OCI-LY3 (cell line): ENCODE measurements around the gene ALDH1B1.
"Not testable (repeated sequence)": the region's sequence is repeated elsewhere in the genome, so short reads cannot be mapped to it uniquely, and the experiment has no call there.

ENCODE experiments used
- H2AFZ ChIP-seq: fragments of 200-600, 300-600 bp; shearing (Covaris generic); 2 replicates; pipeline ENCODE4 v1.6.0; 2014; ENCODE audit warnings: antibody characterized with exemption, low read depth, low read length
- H3K27ac ChIP-seq: fragments of 200-600, 300-600 bp; sonication (generic); 2 replicates; pipeline ENCODE4 v1.5.1; 2014; ENCODE audit warnings: mild to moderate bottlenecking, low read length, moderate library complexity, mixed read lengths
- H3K27me3 ChIP-seq: fragments of 200-600, 300-600 bp; sonication (generic); 2 replicates; pipeline ENCODE4 v1.6.1; 2014; ENCODE audit warnings: low read depth, low read length, mixed read lengths
- H3K36me3 ChIP-seq: fragments of 200-600, 300-600 bp; sonication (generic); replicated peaks from 2 replicates; pipeline ENCODE3; 2014; ENCODE audit warnings: low read depth, low read length, mixed read lengths
- H3K4me1 ChIP-seq: fragments of 300-600, 200-600 bp; sonication (generic); 2 replicates; pipeline ENCODE4 v1.6.1; 2014; ENCODE audit warnings: low read length, mixed read lengths
- H3K4me2 ChIP-seq: fragments of 200-600, 300-600 bp; sonication (generic); 2 replicates; pipeline ENCODE4 v1.6.1; 2014; ENCODE audit warnings: low read length, mixed read lengths
- H3K4me3 ChIP-seq: fragments of 300-600, 200-600 bp; sonication (generic); 2 replicates; pipeline ENCODE4 v1.5.1; 2014; ENCODE audit warnings: antibody characterized with exemption, mild to moderate bottlenecking, low read length, moderate library complexity
- H3K79me2 ChIP-seq: fragments of 300-600, 200-600 bp; shearing (Covaris generic); 2 replicates; pipeline ENCODE4 v1.6.1; 2014; ENCODE audit warnings: mild to moderate bottlenecking, low read length, mixed read lengths
- H3K9ac ChIP-seq: fragments of 300-600, 200-600 bp; shearing (Covaris generic); 2 replicates; pipeline ENCODE4 v1.6.0; 2014; ENCODE audit warnings: mild to moderate bottlenecking, low read length, moderate library complexity
- H3K9me3 ChIP-seq: fragments of 200-600, 300-600 bp; shearing (Covaris generic); 2 replicates; pipeline ENCODE4 v1.6.1; 2014; ENCODE audit warnings: low read length, mixed read lengths; ENCODE audit not compliant: insufficient read depth
- H4K20me1 ChIP-seq: fragments of 200-600, 300-600 bp; sonication (generic); 2 replicates; pipeline ENCODE4 v1.6.1; 2016; ENCODE audit warnings: low read length, mixed read lengths; ENCODE audit not compliant: insufficient read depth
- CTCF ChIP-seq: fragments of 200-600, 300-600 bp; sonication (generic); IDR thresholded peaks from 2 replicates; pipeline ENCODE4 v1.5.1; 2014; ENCODE audit warnings: antibody characterized with exemption, low read length, low read depth
- EZH2phosphoT487 ChIP-seq: fragments of 200-600 bp; shearing (Covaris generic); IDR thresholded peaks from 2 replicates; pipeline ENCODE4 v1.6.1; 2018; ENCODE audit warnings: antibody characterized with exemption, mixed run types, low read depth

The ALDH1B1 gene

GRCh38 chr9:38395653-38396370 is 3.3 kb downstream of the ALDH1B1 start:
- H2AFZ ChIP-seq: no peak overlapping the region
- H3K27ac ChIP-seq: no peak overlapping the region
- H3K4me1 ChIP-seq: peaks cover 10% of the 10 kb centered on the region
- no peaks in the 10 kb centered on the region for H4K20me1 ChIP-seq
- peaks cover 28% of the 10 kb centered on the region for H3K79me2 ChIP-seq
- no peak overlapping the region for H3K4me3 ChIP-seq
- no peaks in the 10 kb centered on the region for H3K27me3 ChIP-seq
- H3K36me3 ChIP-seq: peaks cover 29% of the 10 kb centered on the region
- no peak overlapping the region for H3K4me2 ChIP-seq
- TF ChIP-seq EZH2phosphoT487 (no peak), CTCF (no peak)
- no peak overlapping the region for H3K9ac ChIP-seq
- H3K9me3 ChIP-seq: no peaks in the 10 kb centered on the region

GRCh38 chr9:38396371-38396671 is 3.8 kb downstream of the ALDH1B1 start:
- H4K20me1 ChIP-seq: no peaks in the 10 kb centered on the region
- no peak overlapping the region for H3K4me2 ChIP-seq
- H3K4me3 ChIP-seq: no peak overlapping the region
- TF ChIP-seq EZH2phosphoT487: no peak
- TF ChIP-seq CTCF: no peak
- H3K27me3 ChIP-seq: no peaks in the 10 kb centered on the region
- peaks cover 29% of the 10 kb centered on the region for H3K36me3 ChIP-seq
- no peaks in the 10 kb centered on the region for H3K9me3 ChIP-seq
- H3K9ac ChIP-seq: no peak overlapping the region
- no peak overlapping the region for H2AFZ ChIP-seq
- peaks cover 10% of the 10 kb centered on the region for H3K4me1 ChIP-seq
- peaks cover 28% of the 10 kb centered on the region for H3K79me2 ChIP-seq
- no peak overlapping the region for H3K27ac ChIP-seq

- not testable (repeated sequence) for H3K4me3 ChIP-seq, H4K20me1 ChIP-seq, H3K9me3 ChIP-seq, H3K4me1 ChIP-seq, H3K27me3 ChIP-seq, H2AFZ ChIP-seq, H3K4me2 ChIP-seq, H3K9ac ChIP-seq, H3K27ac ChIP-seq
- peaks cover 11% of the 10 kb centered on the region for H3K79me2 ChIP-seq
- peaks cover 29% of the 10 kb centered on the region for H3K36me3 ChIP-seq
These were observed 6.7 kb downstream of the ALDH1B1 start for GRCh38 chr9:38399191-38399590.

GRCh38 chr9:38401994-38402393 is 9.5 kb downstream of the ALDH1B1 start:
- Histone ChIP-seq H3K9me3 (no peaks in the 10 kb centered on the region), H3K27me3 (peaks cover 24% of the 10 kb centered on the region), H4K20me1 (no peaks in the 10 kb centered on the region), H3K27ac (no peak overlapping the region), H3K4me2 (no peak overlapping the region), H3K79me2 (no peaks in the 10 kb centered on the region), H3K9ac (no peak overlapping the region), H3K4me1 (no peaks in the 10 kb centered on the region), H2AFZ (no peak overlapping the region), H3K36me3 (peaks cover 9% of the 10 kb centered on the region), H3K4me3 (no peak overlapping the region)
- no peak for TF ChIP-seq EZH2phosphoT487
- no peak for TF ChIP-seq CTCF
